ENCODE results near the gene CADM2.

CADM2 gene

GRCh38 chr3:85259748-85260147, 301.0 kb downstream of the CADM2 start:
- TF ChIP-seq CTCF (conservative IDR thresholded peaks at IDR 0.05; ENCODE audit: control insufficient read depth, insufficient read depth, low read depth, low read length), result no peak
- H3K4me3 ChIP-seq (ENCODE audit: control insufficient read depth, low read depth, low read length), result no peak overlapping the region
- no peak for DNase-seq (ENCODE audit: low read depth)

- no peak for TF ChIP-seq CTCF (conservative IDR thresholded peaks at IDR 0.05; ENCODE audit: control insufficient read depth, insufficient read depth, low read depth, low read length)
- no peak for DNase-seq (ENCODE audit: low read depth)
- no peak overlapping the region for H3K4me3 ChIP-seq (ENCODE audit: control insufficient read depth, low read depth, low read length)
Measured at GRCh38 chr3:85264381-85264780, 305.6 kb downstream of the CADM2 start.

GRCh38 chr3:85270488-85270887, 311.7 kb downstream of the CADM2 start:
- no peak for TF ChIP-seq CTCF (conservative IDR thresholded peaks at IDR 0.05; ENCODE audit: control insufficient read depth, insufficient read depth, low read depth, low read length)
- no peak overlapping the region for H3K4me3 ChIP-seq (ENCODE audit: control insufficient read depth, low read depth, low read length)
- DNase-seq (ENCODE audit: low read depth), result no peak

- DNase-seq (ENCODE audit: low read depth), result no peak
- H3K4me3 ChIP-seq (ENCODE audit: control insufficient read depth, low read depth, low read length), result no peak overlapping the region
- TF ChIP-seq CTCF (conservative IDR thresholded peaks at IDR 0.05; ENCODE audit: control insufficient read depth, insufficient read depth, low read depth, low read length), result no peak
Measured at GRCh38 chr3:85271911-85272310, 313.1 kb downstream of the CADM2 start.

- TF ChIP-seq CTCF (conservative IDR thresholded peaks at IDR 0.05; ENCODE audit: control insufficient read depth, insufficient read depth, low read depth, low read length), result no peak
- DNase-seq (ENCODE audit: low read depth), result no peak
- H3K4me3 ChIP-seq (ENCODE audit: control insufficient read depth, low read depth, low read length), result no peak overlapping the region
Measured at GRCh38 chr3:85288257-85288656, 329.5 kb downstream of the CADM2 start.

GRCh38 chr3:85297291-85297690, 338.5 kb downstream of the CADM2 start:
- no peak for DNase-seq (ENCODE audit: low read depth)
- no peak overlapping the region for H3K4me3 ChIP-seq (ENCODE audit: control insufficient read depth, low read depth, low read length)
- no peak for TF ChIP-seq CTCF (conservative IDR thresholded peaks at IDR 0.05; ENCODE audit: control insufficient read depth, insufficient read depth, low read depth, low read length)

- DNase-seq (ENCODE audit: low read depth), result no peak
- TF ChIP-seq CTCF (conservative IDR thresholded peaks at IDR 0.05; ENCODE audit: control insufficient read depth, insufficient read depth, low read depth, low read length), result no peak
- H3K4me3 ChIP-seq (ENCODE audit: control insufficient read depth, low read depth, low read length), result no peak overlapping the region
Measured at GRCh38 chr3:85298032-85298431, 339.2 kb downstream of the CADM2 start.

All from fibroblast of mammary gland (primary cell).